Natural killer cell (primary cell): ENCODE data around the gene CROCC2. TPM values are rescaled to one million over a fixed set of nuclear protein-coding genes. Genes with fewer than 3 reads are reported as not detected.

Experiments used
- ATAC-seq, 3 donors: fragments of 150-1000 bp in 2 of 3; fragments of 200-7000 bp in 1 of 3; cut with Tn5 transposase; 1 replicate in 1 of 3; 2 replicates in 2 of 3; pipeline ENCODE4 v1.10.0; 2021; ENCODE audit warnings: mild to moderate bottlenecking in 2 of 3, moderate library complexity in 2 of 3
- DNase-seq, 2 donors: peaks; one replicate each; pipeline versions ENCODE4 v3.0.0 to v3.0.0-alpha.2; 2013 to 2021; ENCODE audit warnings: mixed read lengths in 1 of 2
- H3K27ac ChIP-seq: one replicate; pipeline ENCODE4 v1.5.1; 2013; ENCODE audit warnings: mild to moderate bottlenecking, low read length
- H3K27me3 ChIP-seq: one replicate; pipeline ENCODE4 v1.6.1; 2013; ENCODE audit warnings: low read length; ENCODE audit not compliant: control insufficient read depth, insufficient read depth
- H3K36me3 ChIP-seq: one replicate; pipeline ENCODE4 v1.6.1; 2013; ENCODE audit warnings: low read length; ENCODE audit not compliant: control insufficient read depth, insufficient read depth
- H3K4me1 ChIP-seq: one replicate; pipeline ENCODE4 v1.6.1; 2013; ENCODE audit warnings: low read length; ENCODE audit not compliant: control insufficient read depth, insufficient read depth
- H3K4me3 ChIP-seq: one replicate; pipeline ENCODE4 v1.5.1; 2013; ENCODE audit warnings: low read length
- H3K9me3 ChIP-seq: one replicate; pipeline ENCODE4 v1.6.1; 2013; ENCODE audit warnings: low read length; ENCODE audit not compliant: control insufficient read depth, insufficient read depth
- H3K27ac Mint-ChIP-seq, 2 donors: one replicate each; pipeline ENCODE4 v1.8.0; 2022; ENCODE audit warnings: mild to moderate bottlenecking in 2 of 2, mixed read lengths in 2 of 2, moderate library complexity in 1 of 2
- H3K27me3 Mint-ChIP-seq, 2 donors: one replicate each; pipeline ENCODE4 v1.8.0; 2022; ENCODE audit warnings: low read depth in 2 of 2, mixed read lengths in 2 of 2
- H3K36me3 Mint-ChIP-seq: one replicate; pipeline ENCODE4 v1.8.0; 2022; ENCODE audit warnings: mixed read lengths
- H3K4me1 Mint-ChIP-seq, 2 donors: one replicate each; pipeline ENCODE4 v1.8.0; 2022; ENCODE audit warnings: mixed read lengths in 2 of 2
- H3K4me3 Mint-ChIP-seq: one replicate; pipeline ENCODE4 v1.8.0; 2022; ENCODE audit warnings: mild to moderate bottlenecking, moderate library complexity, mixed read lengths
- H3K9me3 Mint-ChIP-seq, 2 donors: one replicate each; pipeline ENCODE4 v1.8.0; 2022; ENCODE audit warnings: mixed read lengths in 2 of 2
- CTCF ChIP-seq: fragments of 200-600 bp; IDR thresholded peaks from one replicate; pipeline ENCODE4 v1.8.0; 2022; ENCODE audit warnings: antibody characterized with exemption
- WGBS: methylation state at CpG from one replicate; pipeline ENCODE4 v1.1.7; 2013; ENCODE audit warnings: missing lambda C conversion rate; ENCODE audit not compliant: insufficient coverage; 5-methylcytosine and 5-hydroxymethylcytosine counted together
- intact Hi-C: fragments of 100-400 bp; cut with micrococcal nuclease; formaldehyde crosslinking; loops from one replicate; pipeline ENCODE4 v1.14.2; 2022
- total RNA-seq, 4 donors: library from RNA; stranded (reverse); fragments of 120-200 nt in 1 of 4; gene quantifications; one replicate each; pipeline versions ENCODE4 v1.2.3 to v1.2.4, GENCODE V29; 2013 to 2022

Gene CROCC2
- total RNA-seq, 3 donors from 2014 or later (not counting 1 experiment from before 2014, with no cell fraction given): 0.14 TPM; not detected in 2

GRCh38 chr2:240900141-240900860 is 5.8 kb upstream of the CROCC2 start:
- Histone ChIP-seq H3K4me3 (no peak overlapping the region), H3K9me3 (no peaks in the 10 kb centered on the region), H3K27me3 (no peaks in the 10 kb centered on the region), H3K4me1 (no peaks in the 10 kb centered on the region), H3K36me3 (no peaks in the 10 kb centered on the region), H3K27ac (no peak overlapping the region)
- Mint-ChIP-seq H3K36me3 (no peaks in the 10 kb centered on the region), H3K4me3 (no peak overlapping the region), H3K27me3 (no peaks in the 10 kb centered on the region), H3K9me3 (no peaks in the 10 kb centered on the region), H3K4me1 (no peaks in the 10 kb centered on the region), H3K27ac (no peak overlapping the region)
- no peak for TF ChIP-seq CTCF
- ATAC-seq (no peak), DNase-seq (no peak)
- WGBS: 87% methylated on average over 26 of the region's 27 CpGs
- intact Hi-C loops: no loop called here

DNA sequence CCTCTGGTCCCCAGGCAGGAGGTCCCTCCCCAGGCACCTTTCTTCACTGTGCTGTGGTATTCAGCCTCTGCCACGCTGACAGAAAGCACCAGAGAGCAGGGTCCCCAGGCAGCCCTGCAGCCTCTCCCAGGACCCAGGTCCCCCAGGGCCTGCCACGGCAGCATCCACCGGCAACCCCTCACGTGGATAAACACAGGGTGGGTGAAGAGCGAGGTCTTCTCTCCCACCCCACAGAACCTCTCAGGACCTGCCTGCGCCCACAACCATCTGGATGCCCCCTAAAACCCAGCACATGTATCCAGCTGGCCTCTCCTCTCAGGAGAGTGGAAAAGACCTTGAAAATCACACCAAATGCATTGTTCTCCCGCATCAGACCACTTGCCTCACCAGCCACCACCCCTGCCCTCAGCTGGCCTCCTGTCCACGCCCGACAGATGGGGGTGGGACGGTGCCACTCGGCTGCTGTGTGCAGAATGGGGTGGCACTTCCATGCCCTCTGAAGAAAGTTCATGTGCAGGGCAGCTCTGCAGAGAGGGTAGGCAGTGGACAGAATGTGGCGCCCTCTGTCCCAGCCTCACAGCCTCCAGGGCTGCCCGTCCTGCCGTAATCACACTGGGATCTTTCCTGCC is 4.0 kb upstream of the CROCC2 start:
- DNase-seq: no peak
- Mint-ChIP-seq H3K27me3 (no peaks in the 10 kb centered on the region), H3K27ac (no peak overlapping the region), H3K36me3 (no peaks in the 10 kb centered on the region), H3K4me3 (no peak overlapping the region), H3K9me3 (no peaks in the 10 kb centered on the region), H3K4me1 (no peaks in the 10 kb centered on the region)
- no peaks in the 10 kb centered on the region for H3K4me1 ChIP-seq
- no peaks in the 10 kb centered on the region for H3K9me3 ChIP-seq
- H3K27ac ChIP-seq: no peak overlapping the region
- TF ChIP-seq CTCF: no peak
- no peak for ATAC-seq
- H3K36me3 ChIP-seq: no peaks in the 10 kb centered on the region
- H3K27me3 ChIP-seq: no peaks in the 10 kb centered on the region
- no peak overlapping the region for H3K4me3 ChIP-seq
- intact Hi-C loops: no loop called here
- WGBS: 92% methylated on average over 14 of the region's 14 CpGs

GRCh38 chr2:240902615-240903041 is 3.5 kb upstream of the CROCC2 start:
- Histone ChIP-seq H3K4me3 (no peak overlapping the region), H3K36me3 (no peaks in the 10 kb centered on the region), H3K27ac (no peak overlapping the region), H3K4me1 (no peaks in the 10 kb centered on the region), H3K27me3 (no peaks in the 10 kb centered on the region), H3K9me3 (no peaks in the 10 kb centered on the region)
- H3K36me3 Mint-ChIP-seq: no peaks in the 10 kb centered on the region
- no peak for DNase-seq
- intact Hi-C loops: no loop called here
- H3K4me1 Mint-ChIP-seq: no peaks in the 10 kb centered on the region
- no peak overlapping the region for H3K27ac Mint-ChIP-seq
- no peaks in the 10 kb centered on the region for H3K27me3 Mint-ChIP-seq
- WGBS: 77% methylated on average over 7 of the region's 7 CpGs
- TF ChIP-seq CTCF: no peak
- no peak for ATAC-seq
- no peaks in the 10 kb centered on the region for H3K9me3 Mint-ChIP-seq
- H3K4me3 Mint-ChIP-seq: no peak overlapping the region
